SK-N-SH (cell line): Measurements from ENCODE around the gene PPIL1.

Experiments used
- CHD2 ChIP-seq: fragments of 150-350 bp; IDR thresholded peaks from 2 replicates; pipeline ENCODE4 v1.6.1; 2018; ENCODE audit warnings: low read length; ENCODE audit not compliant: partially characterized antibody
- CTCF ChIP-seq: fragments of 200-600 bp; sonication (generic); IDR thresholded peaks from 2 replicates; pipeline ENCODE4 v1.6.1; 2017; ENCODE audit warnings: antibody characterized with exemption, mild to moderate bottlenecking, moderate library complexity
- EZH2phosphoT487 ChIP-seq: fragments of 200-600 bp; sonication (generic); IDR thresholded peaks from 2 replicates; pipeline ENCODE4 v1.6.1; 2017; ENCODE audit warnings: low read depth, mixed run types, mild to moderate bottlenecking, antibody characterized with exemption, moderate library complexity, borderline replicate concordance
- GABPA ChIP-seq: IDR thresholded peaks from 2 replicates; pipeline ENCODE4 v1.4.0; 2012; ENCODE audit warnings: low read depth, mild to moderate bottlenecking
- IRF3 ChIP-seq: fragments of 150-350 bp; IDR thresholded peaks from 2 replicates; pipeline ENCODE4 v1.6.1; 2016; ENCODE audit warnings: mild to moderate bottlenecking, low read depth, low read length
- JUND ChIP-seq: IDR thresholded peaks from 2 replicates; pipeline ENCODE4 v1.4.0; 2012
- MAX ChIP-seq: IDR thresholded peaks from 2 replicates; pipeline ENCODE4 v1.4.0; 2012; ENCODE audit warnings: low read depth
- PBX3 ChIP-seq: IDR thresholded peaks from 2 replicates; pipeline ENCODE4; 2012
- POLR2AphosphoS5 ChIP-seq: IDR thresholded peaks from 2 replicates; pipeline ENCODE4 v1.6.1; 2012; ENCODE audit warnings: low read depth, low read length
- RAD21 ChIP-seq: IDR thresholded peaks from 2 replicates; pipeline ENCODE4 v1.6.1; 2012; ENCODE audit warnings: mild to moderate bottlenecking, low read length
- RFX5 ChIP-seq: IDR thresholded peaks from 2 replicates; pipeline ENCODE4 v1.6.1; 2012; ENCODE audit warnings: mild to moderate bottlenecking, improper control_type of control experiment, low read length

GRCh38 chr6:36833182-36833789, 41.3 kb downstream of the PPIL1 start:
- no peak for TF ChIP-seq CTCF
- TF ChIP-seq PBX3 = no peak
- no peak for TF ChIP-seq MAX
- TF ChIP-seq RFX5 = no peak
- no peak for TF ChIP-seq POLR2AphosphoS5
- no peak for TF ChIP-seq JUND
- no peak for TF ChIP-seq RAD21
- TF ChIP-seq IRF3 = no peak
- TF ChIP-seq EZH2phosphoT487 = no peak
- no peak for TF ChIP-seq CHD2
- TF ChIP-seq GABPA = no peak
